HFFc6 (cell line): Measurements from ENCODE around the gene TIMM17B. TPM values are rescaled to one million over a fixed set of nuclear protein-coding genes. Genes with fewer than 3 reads are reported as not detected.

Source experiments
- DNase-seq: peaks from one replicate; pipeline ENCODE4 v3.0.0-alpha.2; 2018
- H3K27ac Mint-ChIP-seq: 2 replicates; pipeline ENCODE4 v1.8.0; 2020; ENCODE audit warnings: mild to moderate bottlenecking, mixed read lengths
- H3K27me3 Mint-ChIP-seq: 2 replicates; pipeline ENCODE4 v1.8.0; 2021; ENCODE audit warnings: mild to moderate bottlenecking, moderate library complexity, mixed read lengths; ENCODE audit not compliant: insufficient read depth
- H3K36me3 Mint-ChIP-seq: 2 replicates; pipeline ENCODE4 v1.8.0; 2021; ENCODE audit warnings: low read depth, mixed read lengths
- H3K4me1 Mint-ChIP-seq: 2 replicates; pipeline ENCODE4 v1.8.0; 2020; ENCODE audit warnings: low read depth, mixed read lengths
- H3K4me3 Mint-ChIP-seq: 2 replicates; pipeline ENCODE4 v1.8.0; 2020; ENCODE audit warnings: mild to moderate bottlenecking, moderate library complexity, mixed read lengths
- H3K9me3 Mint-ChIP-seq: 2 replicates; pipeline ENCODE4 v1.8.0; 2020; ENCODE audit warnings: mild to moderate bottlenecking, mixed read lengths
- CTCF ChIP-seq: fragments of 200-600 bp; sonication (generic); IDR thresholded peaks from 2 replicates; pipeline ENCODE4 v1.5.0; 2021; ENCODE audit warnings: antibody characterized with exemption, mild to moderate bottlenecking
- total RNA-seq, 6 experiments: library from RNA; stranded (reverse); fragmentation: NEBNext Ultra II Directional; extraction: Animal tissue kit (Norgen Biotek cat#: 25700); gene quantifications; 2 replicates in 1 of 6; 3 replicates in 5 of 6; pipeline ENCODE4 v1.2.3, GENCODE V29; 2021

TIMM17B gene
- total RNA-seq, 6 experiments from 2014 or later = 53.0 to 65.2 (median 61.6) TPM

- no peak for DNase-seq
- Mint-ChIP-seq H3K27me3 (no peaks in the 10 kb centered on the region; the same call in none of the 2 replicates), H3K4me1 (no peaks in the 10 kb centered on the region), H3K36me3 (no peaks in the 10 kb centered on the region), H3K9me3 (no peaks in the 10 kb centered on the region), H3K4me3 (peak overlapping the region; percentile 96), H3K27ac (no peak overlapping the region)
- TF ChIP-seq CTCF = no peak
These were observed 1.5 kb upstream of the TIMM17B start for GRCh38 chrX:48899078-48899410.

- Mint-ChIP-seq H3K4me3 (peak overlapping the region; percentile 96), H3K27me3 (no peaks in the 10 kb centered on the region; the same call in none of the 2 replicates), H3K27ac (peak overlapping the region; percentile 98), H3K4me1 (no peaks in the 10 kb centered on the region), H3K36me3 (no peaks in the 10 kb centered on the region), H3K9me3 (no peaks in the 10 kb centered on the region)
- peak; percentile 56 for DNase-seq
- no peak for TF ChIP-seq CTCF
These were observed 377 bp downstream of the TIMM17B start for GRCh38 chrX:48897157-48897624.

GRCh38 chrX:48896611-48897011, 957 bp downstream of the TIMM17B start:
- H3K27me3 Mint-ChIP-seq = no peaks in the 10 kb centered on the region; the same call in none of the 2 replicates
- H3K4me3 Mint-ChIP-seq = peak overlapping the region; percentile 96
- no peaks in the 10 kb centered on the region for H3K4me1 Mint-ChIP-seq
- no peak for DNase-seq
- no peaks in the 10 kb centered on the region for H3K9me3 Mint-ChIP-seq
- no peak for TF ChIP-seq CTCF
- no peaks in the 10 kb centered on the region for H3K36me3 Mint-ChIP-seq
- peak overlapping the region; percentile 98 for H3K27ac Mint-ChIP-seq

- DNase-seq = no peak
- no peak for TF ChIP-seq CTCF
- peaks cover 6% of the 10 kb centered on the region for H3K4me1 Mint-ChIP-seq
- H3K4me3 Mint-ChIP-seq = no peak overlapping the region
- no peaks in the 10 kb centered on the region for H3K9me3 Mint-ChIP-seq
- H3K36me3 Mint-ChIP-seq = no peaks in the 10 kb centered on the region
- H3K27me3 Mint-ChIP-seq = peaks cover 6% of the 10 kb centered on the region
- no peak overlapping the region for H3K27ac Mint-ChIP-seq
These were observed 2.7 kb downstream of the TIMM17B start for GRCh38 chrX:48894891-48895290.

- TF ChIP-seq CTCF = no peak
- Mint-ChIP-seq H3K27ac (no peak overlapping the region), H3K27me3 (peaks cover 6% of the 10 kb centered on the region), H3K36me3 (no peaks in the 10 kb centered on the region), H3K9me3 (no peaks in the 10 kb centered on the region), H3K4me3 (no peak overlapping the region), H3K4me1 (peaks cover 6% of the 10 kb centered on the region)
- DNase-seq = no peak
These were observed 3.8 kb downstream of the TIMM17B start for GRCh38 chrX:48893556-48894348.
